Subcutaneous adipose tissue (tissue), 4 donors: ENCODE measurements around the gene LTN1. TPM values are rescaled to one million over a fixed set of nuclear protein-coding genes. Genes with fewer than 3 reads are reported as not detected.

Experiments
- CTCF ChIP-seq: fragments of 450-650 bp; IDR thresholded peaks from one replicate; pipeline ENCODE4 v1.5.1; 2016; ENCODE audit warnings: low read depth, mild to moderate bottlenecking, control low read depth, antibody characterized with exemption, moderate library complexity
- total RNA-seq, 4 donors: library from RNA; depleted of rRNA; stranded (reverse); fragments of >200 nt; gene quantifications; one replicate each; pipeline ENCODE4 v1.1.0, GENCODE V29; 2016

The LTN1 gene
- total RNA-seq, 4 donors from 2014 or later: 19.2 to 36.7 (median 28.2) TPM

- no peak for TF ChIP-seq CTCF
Observed at GRCh38 chr21:28892199-28893111, 100.2 kb downstream of the LTN1 start.

DNA sequence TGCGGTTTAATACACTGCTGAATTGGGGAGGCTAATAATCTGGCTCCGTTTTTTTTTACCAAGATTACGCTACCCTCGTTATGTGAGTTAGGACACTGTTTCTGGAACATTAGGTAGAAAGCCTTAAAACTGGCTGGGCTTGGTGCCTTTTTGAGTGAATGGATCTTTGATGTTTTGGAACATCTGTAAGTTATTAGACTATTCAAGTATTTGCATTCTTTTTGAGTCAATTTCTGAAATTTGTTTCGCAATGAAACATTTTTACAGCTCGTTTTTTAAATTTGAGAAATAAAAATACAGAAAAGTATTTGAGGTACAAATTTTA, 106.9 kb downstream of the LTN1 start:
- no peak for TF ChIP-seq CTCF

DNA sequence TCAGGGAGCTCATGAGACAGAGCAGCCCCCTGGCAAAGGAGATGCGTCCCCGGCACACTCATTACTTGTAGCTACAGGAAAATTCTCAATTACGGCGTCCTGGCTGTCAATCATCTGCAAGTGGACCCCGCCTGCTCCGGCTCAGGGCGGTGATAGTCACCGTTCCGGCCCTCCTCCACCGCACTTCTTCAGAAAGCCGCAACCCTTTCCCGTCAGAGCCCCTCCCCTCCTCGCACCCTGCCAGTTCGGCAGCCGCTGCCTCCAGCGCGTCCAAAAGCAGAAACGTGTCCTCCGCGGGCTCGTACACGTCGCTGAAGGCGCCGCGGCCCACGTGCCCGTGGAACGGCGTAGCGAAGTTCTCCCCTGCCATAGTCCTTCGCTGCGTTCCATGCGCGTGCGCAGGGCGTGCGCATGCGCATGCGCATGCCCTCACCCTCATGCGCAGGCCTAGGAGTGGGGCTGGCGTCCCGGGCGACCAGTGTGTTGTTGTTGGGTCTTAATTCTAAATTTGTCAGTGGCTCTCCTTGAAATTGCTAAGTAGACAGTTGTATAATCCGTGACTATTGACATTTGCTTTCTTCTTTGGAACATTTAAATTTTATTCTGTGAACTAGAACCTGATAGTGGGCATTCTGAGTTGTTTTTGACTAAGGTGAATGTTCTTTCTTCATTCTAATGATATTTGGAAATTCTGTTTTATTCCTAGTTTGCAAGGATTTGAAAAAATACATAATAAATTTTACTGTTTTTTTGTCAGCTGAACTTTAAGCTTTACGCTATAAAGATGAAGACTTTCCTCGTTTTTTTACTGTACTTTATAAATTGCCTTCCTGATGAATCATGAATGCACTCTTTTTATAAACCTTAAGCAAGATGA, 107.5 kb downstream of the LTN1 start:
- TF ChIP-seq CTCF: no peak

DNA sequence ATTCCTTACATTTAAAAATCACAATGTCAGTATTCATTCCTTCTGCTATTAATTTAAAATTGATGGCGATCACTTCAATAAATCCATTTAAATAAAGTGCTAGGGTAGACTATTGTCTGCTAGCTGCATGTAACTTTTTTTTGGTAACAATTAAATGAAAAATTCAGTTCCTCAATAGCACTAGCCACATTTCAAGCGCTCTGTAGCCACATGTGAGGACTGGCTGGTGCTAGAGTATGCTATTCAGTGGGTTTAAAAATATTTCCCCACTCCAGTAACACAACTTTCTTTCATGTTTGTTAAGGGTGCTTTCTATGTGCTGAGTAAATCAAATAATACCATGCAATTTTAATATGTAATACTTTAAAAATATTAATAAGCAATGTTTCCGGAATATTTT, 108.2 kb downstream of the LTN1 start:
- TF ChIP-seq CTCF: no peak

DNA sequence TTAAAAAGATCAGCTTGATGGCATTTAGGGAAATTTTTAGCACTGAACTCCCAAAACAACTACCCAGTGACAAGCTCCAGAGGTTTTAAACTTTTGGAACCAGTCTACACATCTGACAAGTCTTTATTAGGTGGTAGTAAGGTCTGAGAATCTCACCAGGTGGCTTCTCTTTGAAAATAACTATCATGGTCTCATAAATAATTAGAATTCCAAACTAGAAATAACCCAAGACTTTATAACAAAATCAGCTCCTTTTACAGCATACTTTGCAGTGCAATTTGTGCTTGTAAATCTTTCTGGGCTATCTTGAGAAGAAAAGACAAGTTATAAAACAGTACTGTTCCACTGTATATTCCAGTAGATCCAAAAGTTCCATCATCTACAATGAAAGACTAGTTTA, 108.7 kb downstream of the LTN1 start:
- no peak for TF ChIP-seq CTCF

- TF ChIP-seq CTCF: no peak
Observed at GRCh38 chr21:28882345-28882744, 110.3 kb downstream of the LTN1 start.

Other genes with a start within 250 kb of the LTN1 start
- 10 to 100 TPM in 3 of 4 donors, 1 to 10 TPM in 1; 9.9 to 19.4 (median 14.5) TPM for gene RWDD2B, start 26.5 kb upstream of the LTN1 start, total RNA-seq
- gene USP16, start 31.8 kb upstream of the LTN1 start, total RNA-seq: 10 to 100 TPM; 26.2 to 64.7 (median 43.0) TPM
- 100 to 1,000 TPM in 2 of 4 donors, 10 to 100 TPM in 2; 69.1 to 135 (median 102) TPM for gene CCT8, start 80.8 kb upstream of the LTN1 start, total RNA-seq
- 10 to 100 TPM in 1 of 4 donors, 1 to 10 TPM in 3; 4.9 to 13.3 (median 6.8) TPM for gene MAP3K7CL, start 137.8 kb upstream of the LTN1 start, total RNA-seq